ENCODE results near the gene CDK11B. TPM values are rescaled to one million over a fixed set of nuclear protein-coding genes. Genes with fewer than 3 reads are reported as not detected.

The CDK11B gene
- total and polyA plus RNA-seq, 2 experiments from 2014 or later: 11.7 to 19.1 TPM

DNA sequence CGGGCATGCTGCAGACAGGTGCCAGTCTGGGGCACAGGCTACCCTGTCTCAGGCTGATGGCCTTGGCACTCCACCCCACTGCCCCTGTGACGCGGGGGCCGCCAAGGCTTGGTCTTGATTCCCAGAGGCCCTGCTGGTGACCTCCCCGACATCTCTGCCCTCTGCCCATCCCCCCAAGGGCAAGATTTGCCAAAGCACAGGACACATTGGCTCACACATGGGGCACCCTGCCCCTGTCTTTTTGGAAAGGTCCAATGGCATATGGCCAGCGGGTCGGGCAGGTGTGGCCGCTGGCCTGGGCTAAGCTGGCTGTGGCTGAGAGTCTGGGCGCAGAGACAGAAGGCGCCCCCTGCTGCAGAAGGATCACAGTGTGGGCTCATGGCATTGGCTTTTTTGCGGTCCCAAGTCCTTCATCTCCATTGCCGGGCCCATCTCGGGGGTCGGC lies 38.9 kb downstream of the CDK11B start:
- Histone ChIP-seq H3K9me3 (ENCODE audit: low read depth) (no peaks in the 10 kb centered on the region), H4K20me1 (ENCODE audit: insufficient read depth) (no peaks in the 10 kb centered on the region), H3K27ac (no peak overlapping the region), H3K9ac (no peak overlapping the region), H3K4me2 (ENCODE audit: unreplicated experiment) (no peak overlapping the region), H3K9me2 (ENCODE audit: insufficient read depth) (no peaks in the 10 kb centered on the region), H3K4me1 (ENCODE audit: insufficient read depth) (peaks cover 6% of the 10 kb centered on the region; the same call in 1 of the 2 replicates), H3K79me2 (ENCODE audit: insufficient read depth) (peaks cover 23% of the 10 kb centered on the region), H3K4me3 (no peak overlapping the region), H2AFZ (no peak overlapping the region), H3F3A (ENCODE audit: insufficient read depth) (peaks cover under 1% of the 10 kb centered on the region; the same call in 1 of the 2 replicates), H3K36me3 (ENCODE audit: low read depth) (no peaks in the 10 kb centered on the region), H3K27me3 (replicated peaks; ENCODE audit: insufficient read depth) (no peaks in the 10 kb centered on the region)
- DNase-seq: peak; percentile 28
- TF ChIP-seq EZH2 (IDR thresholded peaks at IDR 0.05; ENCODE audit: insufficient read depth, poor library complexity, severe bottlenecking) (no peak), EZH2phosphoT487 (IDR thresholded peaks at IDR 0.05; ENCODE audit: insufficient read depth, low read depth) (no peak)
- in situ Hi-C loops (cut with MboI): no loop called here
- 71 to 78% methylated on average over 14 of the region's 14 CpGs for WGBS, 2 experiments (ENCODE audit: low coverage in 1 of 2, low lambda C conversion rate in 2 of 2, missing lambda C conversion rate in 2 of 2)

DNA sequence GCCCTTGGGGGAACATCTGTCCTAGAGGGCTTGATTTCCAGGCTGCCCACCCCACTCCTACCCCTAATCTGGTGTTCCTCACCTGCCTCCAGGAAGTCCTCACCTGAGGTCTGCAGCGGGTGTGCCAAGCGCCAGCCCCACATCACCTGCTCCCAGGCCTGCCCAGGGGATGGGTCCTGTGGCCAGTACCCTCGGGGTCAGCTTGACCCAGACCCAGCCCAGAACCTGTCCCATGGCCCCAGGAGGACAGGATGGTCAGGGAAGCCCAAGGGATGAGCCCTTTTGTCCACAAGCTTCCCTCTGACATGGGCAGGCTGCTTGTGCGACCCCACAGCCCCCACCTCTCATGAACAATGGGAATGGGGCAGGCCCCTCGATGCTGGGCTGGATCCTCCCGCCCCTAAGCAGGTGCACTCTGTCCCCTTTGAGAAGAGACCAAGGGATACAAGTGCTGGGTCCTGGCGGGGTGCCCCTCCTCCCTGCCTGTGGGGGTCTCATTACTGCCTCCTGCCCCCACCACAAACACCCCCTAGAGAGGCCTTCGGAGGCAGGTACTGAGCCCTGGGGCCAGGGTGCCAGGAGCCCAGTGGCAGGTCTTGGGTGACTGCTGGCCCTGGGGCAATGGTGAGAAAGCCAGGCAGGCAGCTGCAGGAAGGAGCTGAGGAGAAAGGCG lies 40.3 kb downstream of the CDK11B start:
- no peak overlapping the region for H2AFZ ChIP-seq
- WGBS, 2 experiments (ENCODE audit: low coverage in 1 of 2, low lambda C conversion rate in 2 of 2, missing lambda C conversion rate in 2 of 2): 93 to 97% methylated on average over 7 to 9 of the region's 9 CpGs
- H3F3A ChIP-seq (ENCODE audit: insufficient read depth): peaks cover 14% of the 10 kb centered on the region; the same call in 1 of the 2 replicates
- no peaks in the 10 kb centered on the region for H3K9me2 ChIP-seq (ENCODE audit: insufficient read depth)
- no peaks in the 10 kb centered on the region for H3K27me3 ChIP-seq (replicated peaks; ENCODE audit: insufficient read depth)
- H3K4me3 ChIP-seq: no peak overlapping the region
- no peak for TF ChIP-seq EZH2phosphoT487 (IDR thresholded peaks at IDR 0.05; ENCODE audit: insufficient read depth, low read depth)
- no peak for TF ChIP-seq EZH2 (IDR thresholded peaks at IDR 0.05; ENCODE audit: insufficient read depth, poor library complexity, severe bottlenecking)
- in situ Hi-C loops (cut with MboI): no loop called here
- no peak overlapping the region for H3K27ac ChIP-seq
- no peaks in the 10 kb centered on the region for H3K9me3 ChIP-seq (ENCODE audit: low read depth)
- DNase-seq: no peak
- H3K36me3 ChIP-seq (ENCODE audit: low read depth): no peaks in the 10 kb centered on the region
- H4K20me1 ChIP-seq (ENCODE audit: insufficient read depth): no peaks in the 10 kb centered on the region
- no peak overlapping the region for H3K9ac ChIP-seq
- peaks cover 37% of the 10 kb centered on the region for H3K79me2 ChIP-seq (ENCODE audit: insufficient read depth)
- H3K4me1 ChIP-seq (ENCODE audit: insufficient read depth): peaks cover 6% of the 10 kb centered on the region; the same call in 1 of the 2 replicates
- H3K4me2 ChIP-seq (ENCODE audit: unreplicated experiment): no peak overlapping the region

DNA sequence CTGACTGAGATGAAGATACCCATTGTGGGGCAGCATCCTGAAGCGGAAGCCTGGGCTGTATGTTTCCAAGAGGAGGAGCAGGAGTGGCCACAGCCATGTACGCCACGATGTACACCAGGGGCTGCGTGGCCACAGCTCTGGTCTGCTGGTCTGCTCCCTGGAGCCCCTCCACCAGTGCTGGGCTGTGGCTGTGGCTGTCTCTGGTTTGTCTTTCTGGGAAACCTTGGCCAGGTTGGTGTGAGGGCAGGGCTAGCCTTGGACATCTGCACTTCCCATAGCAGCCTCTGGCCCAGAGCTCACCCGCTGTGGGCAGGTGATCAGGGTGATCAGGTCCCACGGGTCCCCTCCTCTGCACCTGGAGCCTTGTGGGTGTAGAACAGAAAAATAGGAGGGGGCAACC lies 40.9 kb downstream of the CDK11B start:
- TF ChIP-seq EZH2 (IDR thresholded peaks at IDR 0.05; ENCODE audit: insufficient read depth, poor library complexity, severe bottlenecking) (no peak), EZH2phosphoT487 (IDR thresholded peaks at IDR 0.05; ENCODE audit: insufficient read depth, low read depth) (no peak)
- Histone ChIP-seq H3F3A (ENCODE audit: insufficient read depth) (peaks cover 15% of the 10 kb centered on the region; the same call in 1 of the 2 replicates), H3K4me3 (no peak overlapping the region), H3K79me2 (ENCODE audit: insufficient read depth) (peaks cover 40% of the 10 kb centered on the region), H4K20me1 (ENCODE audit: insufficient read depth) (no peaks in the 10 kb centered on the region), H3K9me3 (ENCODE audit: low read depth) (no peaks in the 10 kb centered on the region), H3K9ac (no peak overlapping the region), H3K4me1 (ENCODE audit: insufficient read depth) (peaks cover 6% of the 10 kb centered on the region; the same call in 1 of the 2 replicates), H3K27ac (no peak overlapping the region), H3K4me2 (ENCODE audit: unreplicated experiment) (no peak overlapping the region), H3K27me3 (replicated peaks; ENCODE audit: insufficient read depth) (no peaks in the 10 kb centered on the region), H3K36me3 (ENCODE audit: low read depth) (no peaks in the 10 kb centered on the region), H3K9me2 (ENCODE audit: insufficient read depth) (no peaks in the 10 kb centered on the region), H2AFZ (no peak overlapping the region)
- in situ Hi-C loops (cut with MboI): no loop called here
- WGBS, 2 experiments (ENCODE audit: low coverage in 1 of 2, low lambda C conversion rate in 2 of 2, missing lambda C conversion rate in 2 of 2): 78 to 82% methylated on average over 6 of the region's 6 CpGs
- no peak for DNase-seq

DNA sequence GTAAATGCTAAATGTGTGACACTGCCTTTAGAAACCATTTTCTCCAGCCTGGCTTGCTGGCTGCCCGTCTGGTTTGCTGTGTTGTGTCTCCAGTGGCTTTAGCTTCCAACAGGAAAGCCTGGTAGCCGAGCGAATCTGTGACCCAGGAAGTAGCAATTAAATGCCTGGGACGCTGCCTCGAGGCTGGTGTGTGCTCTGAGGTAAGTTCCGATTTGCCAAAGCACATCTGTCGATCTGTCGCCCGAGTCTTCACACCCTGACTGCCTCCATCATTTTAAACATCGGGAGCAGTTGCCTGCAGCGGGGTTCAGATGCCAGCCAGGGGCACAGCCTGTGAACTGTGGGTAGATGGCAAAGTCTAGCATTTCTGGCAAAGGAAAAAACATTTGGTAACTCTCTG lies 41.3 kb downstream of the CDK11B start:
- in situ Hi-C loops (cut with MboI): no loop called here

More for the DNA sequence above, 41.3 kb downstream of the CDK11B start:
- TF ChIP-seq EZH2phosphoT487 (IDR thresholded peaks at IDR 0.05; ENCODE audit: insufficient read depth, low read depth) (no peak), EZH2 (IDR thresholded peaks at IDR 0.05; ENCODE audit: insufficient read depth, poor library complexity, severe bottlenecking) (no peak)
- 91 to 93% methylated on average over 11 of the region's 11 CpGs for WGBS, 2 experiments (ENCODE audit: low coverage in 1 of 2, low lambda C conversion rate in 2 of 2, missing lambda C conversion rate in 2 of 2)
- Histone ChIP-seq H3K79me2 (ENCODE audit: insufficient read depth) (peaks cover 40% of the 10 kb centered on the region), H3K36me3 (ENCODE audit: low read depth) (no peaks in the 10 kb centered on the region), H3K27me3 (replicated peaks; ENCODE audit: insufficient read depth) (no peaks in the 10 kb centered on the region), H3F3A (ENCODE audit: insufficient read depth) (peaks cover 15% of the 10 kb centered on the region; the same call in 1 of the 2 replicates), H2AFZ (no peak overlapping the region), H3K4me1 (ENCODE audit: insufficient read depth) (peaks cover 6% of the 10 kb centered on the region; the same call in 1 of the 2 replicates), H3K9ac (peak overlapping the region; percentile 99; the same call in 1 of the 2 replicates), H3K9me2 (ENCODE audit: insufficient read depth) (no peaks in the 10 kb centered on the region), H3K4me2 (ENCODE audit: unreplicated experiment) (no peak overlapping the region), H3K4me3 (no peak overlapping the region), H4K20me1 (ENCODE audit: insufficient read depth) (no peaks in the 10 kb centered on the region), H3K9me3 (ENCODE audit: low read depth) (no peaks in the 10 kb centered on the region), H3K27ac (no peak overlapping the region)
- DNase-seq: no peak
